HTR-8/SVneo (cell line): ENCODE data around the gene QSER1.

Source experiments
- DNase-seq: peaks from one replicate; pipeline ENCODE4 v3.0.0; 2011; ENCODE audit warnings: low spot score, mixed read lengths; ENCODE audit not compliant: insufficient read length
- FAIRE-seq: peaks from 2 replicates; lab custom pipeline; 2011; peaks lifted over from hg19 to GRCh38; lab: Jason Lieb, UNC

Gene QSER1

GRCh38 chr11:32987851-32988250 lies 95.2 kb downstream of the QSER1 start:
- DNase-seq = no peak
- no peak for FAIRE-seq

GRCh38 chr11:32990481-32990880 lies 97.9 kb downstream of the QSER1 start:
- DNase-seq (no peak), FAIRE-seq (no peak)

GRCh38 chr11:32991427-32991826 lies 98.8 kb downstream of the QSER1 start:
- DNase-seq (no peak), FAIRE-seq (no peak)

- FAIRE-seq (no peak), DNase-seq (no peak)
Measured at GRCh38 chr11:32991898-32992297, 99.3 kb downstream of the QSER1 start.

- FAIRE-seq (no peak), DNase-seq (peak; percentile 13)
Measured at GRCh38 chr11:33000181-33000580, 107.6 kb downstream of the QSER1 start.

- DNase-seq (no peak), FAIRE-seq (no peak)
Measured at GRCh38 chr11:33001281-33001680, 108.7 kb downstream of the QSER1 start.

- no peak for FAIRE-seq
- DNase-seq = no peak
Measured at GRCh38 chr11:33001751-33002542, 109.3 kb downstream of the QSER1 start.

- no peak for DNase-seq
- no peak for FAIRE-seq
Measured at GRCh38 chr11:33005175-33005574, 112.6 kb downstream of the QSER1 start.

- DNase-seq (no peak), FAIRE-seq (no peak)
Measured at GRCh38 chr11:33006010-33006409, 113.4 kb downstream of the QSER1 start.

- FAIRE-seq = no peak
- DNase-seq = no peak
Measured at GRCh38 chr11:33013755-33014154, 121.1 kb downstream of the QSER1 start.

- FAIRE-seq = peak; percentile 59
- peak; percentile 92 for DNase-seq
Measured at GRCh38 chr11:33015621-33016551, 123.3 kb downstream of the QSER1 start, which contains the start of gene DEPDC7. TSS of gene DEPDC7 (plus strand) at chr11:33015878. CDS start at chr11:33015956, 78 bp downstream.

GRCh38 chr11:33016654-33017053 lies 124.0 kb downstream of the QSER1 start:
- DNase-seq = no peak
- no peak for FAIRE-seq

GRCh38 chr11:33017478-33017877 lies 124.9 kb downstream of the QSER1 start:
- no peak for DNase-seq

GRCh38 chr11:33017965-33018364 lies 125.4 kb downstream of the QSER1 start:
- FAIRE-seq = no peak
- no peak for DNase-seq

More at GRCh38 chr11:33017478-33017877, 124.9 kb downstream of the QSER1 start:
- FAIRE-seq = no peak

- FAIRE-seq (no peak), DNase-seq (no peak)
Measured at GRCh38 chr11:33018840-33019239, 126.2 kb downstream of the QSER1 start.

- FAIRE-seq = no peak
- DNase-seq = no peak
Measured at GRCh38 chr11:33021501-33021900, 128.9 kb downstream of the QSER1 start.

- FAIRE-seq (no peak), DNase-seq (no peak)
Measured at GRCh38 chr11:33021937-33022336, 129.3 kb downstream of the QSER1 start.

- FAIRE-seq = no peak
- no peak for DNase-seq
Measured at GRCh38 chr11:33025339-33025722, 132.7 kb downstream of the QSER1 start.

GRCh38 chr11:33027233-33027632 lies 134.6 kb downstream of the QSER1 start:
- no peak for DNase-seq
- no peak for FAIRE-seq

- FAIRE-seq (no peak), DNase-seq (no peak)
Measured at GRCh38 chr11:33027846-33028536, 135.4 kb downstream of the QSER1 start.
